Neural progenitor cell (in vitro differentiated cells): ENCODE data around the gene PODN. TPM values are rescaled to one million over a fixed set of nuclear protein-coding genes. Genes with fewer than 3 reads are reported as not detected.
A peak's percentile ranks its signal among the peaks of the same experiment; 100 is the strongest.

ENCODE experiments used
- DNase-seq: peaks from one replicate; pipeline ENCODE4 v3.0.0-alpha.2; 2016; ENCODE audit warnings: low spot score
- H2AFZ ChIP-seq: fragments of 200-600 bp; sonication (generic); replicated peaks from 2 replicates; pipeline ENCODE4 v1.6.1; 2016; ENCODE audit warnings: antibody characterized with exemption
- H3F3A ChIP-seq: fragments of 200-600 bp; sonication (generic); 2 replicates; pipeline ENCODE4 v1.6.1; 2016; ENCODE audit warnings: antibody characterized with exemption, low read depth
- H3K27ac ChIP-seq: fragments of 200-600 bp; sonication (generic); 2 replicates; pipeline ENCODE4 v1.5.1; 2016; ENCODE audit warnings: mild to moderate bottlenecking
- H3K27me3 ChIP-seq: fragments of 200-600 bp; sonication (generic); 2 replicates; pipeline ENCODE4 v1.6.1; 2016; ENCODE audit warnings: mild to moderate bottlenecking, moderate library complexity
- H3K36me3 ChIP-seq: fragments of 200-600 bp; sonication (generic); 2 replicates; pipeline ENCODE4 v1.5.1; 2016
- H3K4me1 ChIP-seq: fragments of 200-600 bp; sonication (generic); 2 replicates; pipeline ENCODE4 v1.6.1; 2016; ENCODE audit warnings: mixed run types
- H3K4me2 ChIP-seq: fragments of 200-600 bp; sonication (generic); 2 replicates; pipeline ENCODE4 v1.6.1; 2016
- H3K4me3 ChIP-seq: fragments of 200-600 bp; sonication (generic); 2 replicates; pipeline ENCODE4 v1.5.1; 2016
- H3K79me2 ChIP-seq: fragments of 200-600 bp; sonication (generic); 2 replicates; pipeline ENCODE4 v1.6.1; 2016; ENCODE audit warnings: low read depth
- H3K9ac ChIP-seq: fragments of 200-600 bp; sonication (generic); 2 replicates; pipeline ENCODE4 v1.6.1; 2016
- H3K9me3 ChIP-seq: fragments of 200-600 bp; sonication (generic); 2 replicates; pipeline ENCODE4 v1.5.1; 2016; ENCODE audit warnings: low read depth
- H4K20me1 ChIP-seq: fragments of 200-600 bp; sonication (generic); 2 replicates; pipeline ENCODE4 v1.6.1; 2016; ENCODE audit warnings: low read depth
- H3K27ac Mint-ChIP-seq: 3 replicates; pipeline ENCODE4 v1.8.0; 2021; ENCODE audit warnings: mixed read lengths
- H3K27me3 Mint-ChIP-seq: 2 replicates; pipeline ENCODE4 v1.8.0; 2022; ENCODE audit warnings: low read depth, mild to moderate bottlenecking, inconsistent platforms, moderate library complexity, mixed read lengths; ENCODE audit not compliant: insufficient read depth
- H3K36me3 Mint-ChIP-seq: 3 replicates; pipeline ENCODE4 v1.8.0; 2021; ENCODE audit warnings: mixed read lengths
- H3K4me1 Mint-ChIP-seq: 3 replicates; pipeline ENCODE4 v1.8.0; 2021; ENCODE audit warnings: mixed read lengths
- H3K4me3 Mint-ChIP-seq: 3 replicates; pipeline ENCODE4 v1.8.0; 2021; ENCODE audit warnings: mild to moderate bottlenecking, moderate library complexity, mixed read lengths
- H3K9me3 Mint-ChIP-seq: 3 replicates; pipeline ENCODE4 v1.8.0; 2020; ENCODE audit warnings: mixed read lengths
- CTCF ChIP-seq: fragments of 200-600 bp; sonication (generic); IDR thresholded peaks from 2 replicates; pipeline ENCODE4 v1.5.1; 2017; ENCODE audit warnings: antibody characterized with exemption, mild to moderate bottlenecking
- EZH2 ChIP-seq: fragments of 200-600 bp; sonication (generic); IDR thresholded peaks from 2 replicates; pipeline ENCODE4 v1.6.1; 2017; ENCODE audit warnings: antibody characterized with exemption, mild to moderate bottlenecking, moderate library complexity
- EZH2phosphoT487 ChIP-seq: fragments of 200-600 bp; sonication (generic); IDR thresholded peaks from 2 replicates; pipeline ENCODE4 v1.6.1; 2017; ENCODE audit warnings: antibody characterized with exemption
- total RNA-seq: library from RNA; depleted of rRNA; stranded (reverse); fragments of >200 nt; gene quantifications from 2 replicates; pipeline ENCODE4 v1.2.3, GENCODE V29; 2015; ENCODE audit warnings: low replicate concordance

Gene PODN
- total RNA-seq, 1 donor from 2014 or later = not detected

GRCh38 chr1:53112861-53113260, 50.8 kb downstream of the PODN start:
- Histone ChIP-seq H3K9ac (no peak overlapping the region), H3K36me3 (no peaks in the 10 kb centered on the region), H3K9me3 (no peaks in the 10 kb centered on the region), H3K4me3 (no peak overlapping the region), H2AFZ (no peak overlapping the region), H3K4me2 (no peak overlapping the region), H3K79me2 (no peaks in the 10 kb centered on the region), H3K27me3 (peaks cover 57% of the 10 kb centered on the region), H3K27ac (no peak overlapping the region), H4K20me1 (peaks cover 11% of the 10 kb centered on the region), H3K4me1 (peaks cover 28% of the 10 kb centered on the region), H3F3A (peaks cover 21% of the 10 kb centered on the region)
- no peak for DNase-seq
- Mint-ChIP-seq H3K36me3 (no peaks in the 10 kb centered on the region), H3K27me3 (peaks cover 20% of the 10 kb centered on the region), H3K4me3 (no peak overlapping the region), H3K4me1 (peaks cover 39% of the 10 kb centered on the region), H3K27ac (no peak overlapping the region), H3K9me3 (peaks cover 5% of the 10 kb centered on the region)
- TF ChIP-seq EZH2phosphoT487 (no peak), CTCF (no peak)

GRCh38 chr1:53114090-53114489, 52.1 kb downstream of the PODN start:
- no peaks in the 10 kb centered on the region for H3K36me3 ChIP-seq
- no peak overlapping the region for H3K4me3 Mint-ChIP-seq
- no peaks in the 10 kb centered on the region for H3K9me3 ChIP-seq
- no peak overlapping the region for H3K27ac Mint-ChIP-seq
- H3K79me2 ChIP-seq = no peaks in the 10 kb centered on the region
- peaks cover 20% of the 10 kb centered on the region for H3K27me3 Mint-ChIP-seq
- no peaks in the 10 kb centered on the region for H3K36me3 Mint-ChIP-seq
- H2AFZ ChIP-seq = no peak overlapping the region
- peaks cover 5% of the 10 kb centered on the region for H3K9me3 Mint-ChIP-seq
- no peak overlapping the region for H3K4me3 ChIP-seq
- H3K4me1 ChIP-seq = peaks cover 25% of the 10 kb centered on the region
- peaks cover 21% of the 10 kb centered on the region for H3F3A ChIP-seq
- no peak for TF ChIP-seq EZH2
- no peak for TF ChIP-seq CTCF
- no peak for TF ChIP-seq EZH2phosphoT487
- H3K4me2 ChIP-seq = no peak overlapping the region
- peaks cover 67% of the 10 kb centered on the region for H3K27me3 ChIP-seq
- DNase-seq = no peak
- no peak overlapping the region for H3K27ac ChIP-seq
- peaks cover 35% of the 10 kb centered on the region for H3K4me1 Mint-ChIP-seq
- H3K9ac ChIP-seq = no peak overlapping the region
- H4K20me1 ChIP-seq = peaks cover 11% of the 10 kb centered on the region

GRCh38 chr1:53114581-53115400, 52.8 kb downstream of the PODN start:
- Histone ChIP-seq H3K27ac (no peak overlapping the region), H3F3A (peaks cover 27% of the 10 kb centered on the region), H3K36me3 (no peaks in the 10 kb centered on the region), H3K79me2 (no peaks in the 10 kb centered on the region), H2AFZ (no peak overlapping the region), H3K9ac (no peak overlapping the region), H3K4me3 (no peak overlapping the region), H3K27me3 (peaks cover 67% of the 10 kb centered on the region), H4K20me1 (peaks cover 16% of the 10 kb centered on the region), H3K9me3 (no peaks in the 10 kb centered on the region), H3K4me2 (peak overlapping the region; percentile 66), H3K4me1 (peaks cover 27% of the 10 kb centered on the region)
- no peak for DNase-seq
- no peak overlapping the region for H3K27ac Mint-ChIP-seq
- peaks cover 32% of the 10 kb centered on the region for H3K4me1 Mint-ChIP-seq
- H3K9me3 Mint-ChIP-seq = peaks cover 5% of the 10 kb centered on the region
- TF ChIP-seq CTCF = no peak
- no peak for TF ChIP-seq EZH2phosphoT487
- TF ChIP-seq EZH2 = no peak
- peaks cover 17% of the 10 kb centered on the region for H3K27me3 Mint-ChIP-seq
- no peaks in the 10 kb centered on the region for H3K36me3 Mint-ChIP-seq
- no peak overlapping the region for H3K4me3 Mint-ChIP-seq
